K562 (cell line): ENCODE measurements around the gene CAV1. TPM values are rescaled to one million over a fixed set of nuclear protein-coding genes. Genes with fewer than 3 reads are reported as not detected.

ENCODE experiments used
- ATAC-seq: fragments of 200-7000 bp; cut with Tn5 transposase; 3 replicates; pipeline ENCODE4 v1.9.1; 2020; ENCODE audit warnings: moderate library complexity
- BruUV-seq: library from RNA; stranded (reverse); fragments of 400-500 nt; replicated peaks from 2 replicates; lab custom pipeline; 2021; lab: Mats Ljungman, UMichigan
- CTCF ChIA-PET: fragments of 300-600 bp; formaldehyde crosslinking; extraction: SDS; loops from one replicate; lab custom pipeline; 2021; ENCODE audit warnings: low intra/inter-chr PET ratio; lab: Yijun Ruan, JAX
- POLR2A ChIA-PET: fragments of 300-600, 350-650 bp; sonication (Branson Sonifier 250); formaldehyde crosslinking; extraction: SDS; loops from one replicate; lab custom pipeline; 2021; ENCODE audit warnings: antibody characterized with exemption, inconsistent platforms; lab: Yijun Ruan, JAX
- DNase-seq, 4 experiments: peaks; one replicate each; pipeline versions ENCODE4 v3.0.0 to v3.0.0-alpha.2; 2011 to 2018; ENCODE audit warnings: low spot score in 3 of 4, mixed read lengths in 3 of 4; ENCODE audit errors: extremely low read depth in 1 of 4
- FAIRE-seq: peaks from 2 replicates; lab custom pipeline; 2011; peaks lifted over from hg19 to GRCh38; lab: Jason Lieb, UNC
- H2AFZ ChIP-seq: 2 replicates; pipeline ENCODE4 v1.6.0; 2011; ENCODE audit warnings: low read depth, low read length, control low read depth, inconsistent platforms
- H3K27ac ChIP-seq: fragments of 200-600 bp; 3 replicates; pipeline ENCODE4 v1.8.0; 2011; ENCODE audit warnings: low read depth, mild to moderate bottlenecking, control low read depth, inconsistent platforms, low read length, moderate library complexity, mixed read lengths; ENCODE audit errors: extremely low read depth
- H3K27me3 ChIP-seq, 2 experiments: fragments of 300-600 bp in 1 of 2; 2 replicates in 1 of 2; 3 replicates in 1 of 2; pipeline versions ENCODE4 v1.6.0 to v1.8.0; 2011; ENCODE audit warnings: inconsistent platforms in 2 of 2, low read length in 2 of 2, mild to moderate bottlenecking in 1 of 2, mixed read lengths in 1 of 2, moderate library complexity in 1 of 2; ENCODE audit not compliant: control insufficient read depth in 2 of 2, insufficient read depth in 2 of 2
- H3K36me3 ChIP-seq: fragments of 300-600 bp; 3 replicates; pipeline ENCODE4 v1.8.0; 2011; ENCODE audit warnings: mild to moderate bottlenecking, low read length, inconsistent platforms; ENCODE audit not compliant: control insufficient read depth, insufficient read depth
- H3K4me1 ChIP-seq, 2 experiments: fragments of 200-600 bp in 1 of 2; replicated peaks in 1 of 2; 2 replicates in 1 of 2; 3 replicates in 1 of 2; pipeline versions ENCODE4 v1.5.1 to v1.8.0; 2011; ENCODE audit warnings: inconsistent platforms in 2 of 2, low read length in 2 of 2, mild to moderate bottlenecking in 1 of 2, mixed read lengths in 1 of 2, moderate library complexity in 1 of 2; ENCODE audit not compliant: control insufficient read depth in 2 of 2, insufficient read depth in 2 of 2
- H3K4me2 ChIP-seq: 2 replicates; pipeline ENCODE4 v1.6.1; 2011; ENCODE audit warnings: low read length, control low read depth, inconsistent platforms, mixed read lengths; ENCODE audit not compliant: insufficient read depth
- H3K4me3 ChIP-seq: fragments of 200-600 bp; sonication (generic), shearing (Covaris generic); 2 replicates; pipeline ENCODE4 v1.5.1; 2016; ENCODE audit warnings: control low read depth, inconsistent platforms
- H3K79me2 ChIP-seq: fragments of 200-600 bp; 3 replicates; pipeline ENCODE4 v1.8.0; 2011; ENCODE audit warnings: low read length, inconsistent platforms; ENCODE audit not compliant: control insufficient read depth, insufficient read depth
- H3K9ac ChIP-seq, 2 experiments: 2 replicates each; pipeline versions ENCODE4 v1.6.0 to v1.6.1; 2011; ENCODE audit warnings: low read depth in 2 of 2, low read length in 2 of 2, control low read depth in 1 of 2, inconsistent platforms in 1 of 2, mild to moderate bottlenecking in 1 of 2, mixed read lengths in 1 of 2; ENCODE audit not compliant: insufficient read depth in 1 of 2
- H3K9me1 ChIP-seq: one replicate; pipeline ENCODE4 v1.6.0; 2011; ENCODE audit warnings: inconsistent platforms, mild to moderate bottlenecking, low read length, moderate library complexity; ENCODE audit not compliant: control insufficient read depth, insufficient read depth
- H3K9me3 ChIP-seq: replicated peaks from 2 replicates; pipeline ENCODE4 v1.5.1; 2011; ENCODE audit warnings: low read depth, low read length, inconsistent platforms; ENCODE audit not compliant: control insufficient read depth, insufficient read depth
- H4K20me1 ChIP-seq: replicated peaks from 2 replicates; pipeline ENCODE4 v1.6.1; 2011; ENCODE audit warnings: low read length, inconsistent platforms, mixed read lengths; ENCODE audit not compliant: control insufficient read depth, insufficient read depth
- ARHGAP35 ChIP-seq: fragments of 450-650 bp; IDR thresholded peaks from 2 replicates; pipeline ENCODE4 v1.6.1; 2018; ENCODE audit not compliant: partially characterized antibody
- DIDO1 ChIP-seq: fragments of 450-650 bp; IDR thresholded peaks from 2 replicates; pipeline ENCODE4 v1.6.1; 2016; ENCODE audit warnings: low read depth, missing biosample characterization, missing genetic modification characterization
- EGR1 ChIP-seq: fragments of 450-650 bp; conservative IDR thresholded peaks from 2 replicates; pipeline ENCODE4 v1.6.1; 2017; ENCODE audit warnings: mild to moderate bottlenecking
- IFI16 ChIP-seq: fragments of 250-450 bp; sonication (Bioruptor Pico); IDR thresholded peaks from 2 replicates; pipeline ENCODE4 v2.1.2; 2022; ENCODE audit warnings: mild to moderate bottlenecking, inconsistent platforms
- SRSF3 ChIP-seq: fragments of 200-400 bp; formaldehyde crosslinking; IDR thresholded peaks from 2 replicates; pipeline ENCODE4 v1.6.1; 2016; ENCODE audit warnings: mild to moderate bottlenecking, low read length, moderate library complexity; ENCODE audit not compliant: insufficient read depth
- TCF15 ChIP-seq: fragments of 250-450 bp; sonication (Bioruptor Pico); IDR thresholded peaks from 2 replicates; pipeline ENCODE4 v1.8.0; 2022; ENCODE audit warnings: moderate library complexity, mild to moderate bottlenecking, inconsistent platforms
- ZNF318 ChIP-seq, 2 experiments: fragments of 450-650 bp; IDR thresholded peaks; 2 replicates each; pipeline ENCODE4 v1.6.1; 2016; ENCODE audit warnings: mild to moderate bottlenecking in 2 of 2, borderline replicate concordance in 1 of 2, low read depth in 1 of 2, moderate library complexity in 1 of 2
- ZNF408 ChIP-seq: fragments of 250-450 bp; sonication (Bioruptor Pico); IDR thresholded peaks from 2 replicates; pipeline ENCODE4 v1.4.0; 2020; ENCODE audit warnings: low read depth, mild to moderate bottlenecking, moderate library complexity
- ZNF717 ChIP-seq: fragments of 250-450 bp; sonication (Bioruptor Pico); IDR thresholded peaks from 2 replicates; pipeline ENCODE4 v1.5.0; 2021
- ZNF766 ChIP-seq: fragments of 200-800 bp; sonication (Bioruptor generic); conservative IDR thresholded peaks from 2 replicates; pipeline ENCODE4 v1.6.1; 2016; ENCODE audit warnings: missing genetic modification characterization, missing compliant biosample characterization
- WGBS: fragments of 100-300 bp; shearing (Covaris generic); methylation state at CpG from one replicate; pipeline ENCODE4 v1.1.6; 2016; ENCODE audit warnings: low coverage, mixed read lengths; ENCODE audit not compliant: insufficient coverage; ENCODE audit errors: missing lambda C conversion rate; 5-methylcytosine and 5-hydroxymethylcytosine counted together
- in situ Hi-C: fragments of 300-500 bp; cut with MboI; formaldehyde crosslinking; loops from 4 replicates; pipeline ENCODE4 v1.15.0; 2018; ENCODE audit warnings: inconsistent platforms, mixed read lengths
- intact Hi-C: fragments of 100-400 bp; cut with micrococcal nuclease; formaldehyde crosslinking; loops from 2 replicates; pipeline ENCODE4 v1.14.2; 2022
- polyA plus RNA-seq, 8 experiments: library from polyadenylated mRNA; depleted of rRNA in 4 of 8; stranded (reverse) in 5 of 8; unstranded in 3 of 8; fragments of >200 nt; fragmentation: Nextera tagmentation in 2 of 8; fragmentation: Illumina TruSeq in 1 of 8; extraction: Ambion mirVana in 2 of 8; extraction: Trizol in 1 of 8; gene quantifications; 2 replicates each; pipeline versions ENCODE4 v1.2.1 to v1.2.3, GENCODE V29; 2011 to 2014; ENCODE audit warnings: inconsistent platforms in 1 of 8, missing spikeins in 1 of 8
- total RNA-seq, 7 experiments: library from RNA; depleted of rRNA in 6 of 7; stranded (reverse); fragments of >200 nt in 6 of 7; fragmentation: Illumina TruSeq in 2 of 7; extraction: Trizol in 2 of 7; gene quantifications; 2 replicates each; pipeline versions ENCODE4 v1.2.1 to v1.2.3, GENCODE V29; 2011 to 2021; ENCODE audit warnings: low replicate concordance in 1 of 7

CAV1 gene
- total and polyA plus RNA-seq, 9 of the 15 experiments (the other 6 are each of a cell fraction or from before 2014, with no cell fraction given), result 0.08 to 1.5 (median 0.63) TPM

GRCh38 chr7:116529250-116529649, 4.4 kb downstream of the CAV1 start:
- DNase-seq (no peak), ATAC-seq (no peak), FAIRE-seq (no peak)
- Histone ChIP-seq H3K4me2 (no peak overlapping the region), H2AFZ (no peak overlapping the region), H3K36me3 (no peaks in the 10 kb centered on the region), H3K9ac (no peak overlapping the region), H3K4me1 (peaks cover 21 to 24% of the 10 kb centered on the region in 2 experiments), H3K9me1 (no peaks in the 10 kb centered on the region), H3K9me3 (no peaks in the 10 kb centered on the region), H3K27ac (no peak overlapping the region), H3K27me3 (peaks cover 0 to 7% of the 10 kb centered on the region in 2 experiments; a peak in 3 of 5 replicates), H3K79me2 (no peaks in the 10 kb centered on the region), H4K20me1 (no peaks in the 10 kb centered on the region), H3K4me3 (no peak overlapping the region)
- BruUV-seq, result no TSS peak
- in situ Hi-C loops (no loop called here), intact Hi-C loops (no loop called here)
- CTCF ChIA-PET, result no interaction called here
- POLR2A ChIA-PET, result no interaction called here
- WGBS, result 4% methylated on average over 1 of the region's 1 CpG
- TF ChIP-seq SRSF3, result no peak
- no peak for TF ChIP-seq TCF15 (CRISPR knock-in tag)
- no peak for TF ChIP-seq DIDO1 (tag)
- no peak for TF ChIP-seq ZNF766 (CRISPR knock-in tag)
- TF ChIP-seq ZNF717 (CRISPR knock-in tag), result no peak
- TF ChIP-seq ZNF408 (CRISPR knock-in tag), result no peak
- TF ChIP-seq ZNF318 (IDR thresholded peaks at IDR 0.05; ENCODE audit: borderline replicate concordance in 1 of 2, low read depth in 1 of 2), result no peak
- no peak for TF ChIP-seq IFI16 (CRISPR knock-in tag)
- TF ChIP-seq EGR1, result no peak
- no peak for TF ChIP-seq ARHGAP35
